Erythroblast (primary cell): ENCODE results near the gene SRRM3.

Experiments
- GATA1 ChIP-seq: IDR thresholded peaks from 2 replicates; pipeline ENCODE4 v1.6.1; 2011; ENCODE audit warnings: low read depth, mild to moderate bottlenecking, control low read depth, low read length, moderate library complexity
- POLR2A ChIP-seq: IDR thresholded peaks from 2 replicates; pipeline ENCODE4 v1.6.1; 2011; ENCODE audit warnings: mild to moderate bottlenecking, low read length

- TF ChIP-seq POLR2A (no peak), GATA1 (no peak)
Measured at GRCh38 chr7:76261329-76261728, 59.6 kb downstream of the SRRM3 start.
